GM18907 (cell line): Measurements from ENCODE around the gene FLRT2.

Experiments used
- ATAC-seq: cut with Tn5 transposase; IDR thresholded peaks from one replicate; pipeline ENCODE4 v1.9.1; 2021; ENCODE audit warnings: mild to moderate bottlenecking, moderate library complexity; ENCODE audit not compliant: unreplicated experiment

Gene FLRT2

GRCh38 chr14:85556267-85556666 is 26.3 kb downstream of the FLRT2 start:
- ATAC-seq = no peak

- no peak for ATAC-seq
These were observed 28.6 kb downstream of the FLRT2 start for GRCh38 chr14:85558505-85558904.

GRCh38 chr14:85562630-85563029 is 32.7 kb downstream of the FLRT2 start:
- no peak for ATAC-seq

GRCh38 chr14:85564841-85565527 is 35.0 kb downstream of the FLRT2 start:
- ATAC-seq = no peak

GRCh38 chr14:85565862-85566296 is 35.9 kb downstream of the FLRT2 start:
- no peak for ATAC-seq

- no peak for ATAC-seq
These were observed 36.7 kb downstream of the FLRT2 start for GRCh38 chr14:85566603-85567002.

GRCh38 chr14:85572011-85572410 is 42.1 kb downstream of the FLRT2 start:
- ATAC-seq = no peak

- no peak for ATAC-seq
These were observed 42.9 kb downstream of the FLRT2 start for GRCh38 chr14:85572845-85573244.

GRCh38 chr14:85573406-85573805 is 43.5 kb downstream of the FLRT2 start:
- ATAC-seq = no peak

- ATAC-seq = no peak
These were observed 45.1 kb downstream of the FLRT2 start for GRCh38 chr14:85574853-85575616.

- ATAC-seq = no peak
These were observed 45.6 kb downstream of the FLRT2 start for GRCh38 chr14:85575617-85575898.

GRCh38 chr14:85576218-85576617 is 46.3 kb downstream of the FLRT2 start:
- ATAC-seq = no peak

- ATAC-seq = no peak
These were observed 47.1 kb downstream of the FLRT2 start for GRCh38 chr14:85576848-85577542.

- no peak for ATAC-seq
These were observed 47.7 kb downstream of the FLRT2 start for GRCh38 chr14:85577543-85578114.

GRCh38 chr14:85578357-85578756 is 48.4 kb downstream of the FLRT2 start:
- ATAC-seq = no peak

GRCh38 chr14:85578930-85579329 is 49.0 kb downstream of the FLRT2 start:
- ATAC-seq = no peak

- no peak for ATAC-seq
These were observed 50.0 kb downstream of the FLRT2 start for GRCh38 chr14:85579942-85580341.

GRCh38 chr14:85580536-85581140 is 50.7 kb downstream of the FLRT2 start:
- ATAC-seq = no peak

GRCh38 chr14:85581691-85582090 is 51.7 kb downstream of the FLRT2 start:
- no peak for ATAC-seq

GRCh38 chr14:85583380-85583779 is 53.4 kb downstream of the FLRT2 start:
- no peak for ATAC-seq

GRCh38 chr14:85584481-85584880 is 54.5 kb downstream of the FLRT2 start:
- ATAC-seq = no peak
